ENCODE data around the gene VSNL1.

- TF ChIP-seq CTCF (conservative IDR thresholded peaks at IDR 0.05 in 1 of 2, IDR thresholded peaks at IDR 0.05 in 1 of 2; ENCODE audit: low read depth in 1 of 2, low read length in 2 of 2) (no peak), EZH2 (IDR thresholded peaks at IDR 0.05; ENCODE audit: low read length, missing control alignments) (no peak)
Measured at GRCh38 chr2:17614174-17614930, 73.9 kb downstream of the VSNL1 start.

Measured in fibroblast of lung (primary cell).